Esophagus (tissue), 2 donors: ENCODE measurements around the gene PDIA6. TPM values are rescaled to one million over a fixed set of nuclear protein-coding genes. Genes with fewer than 3 reads are reported as not detected.

Experiments
- H3K27ac ChIP-seq, 2 donors: one replicate each; pipeline ENCODE4 v1.5.1; 2013; ENCODE audit warnings: low read depth in 2 of 2, mild to moderate bottlenecking in 2 of 2, inconsistent platforms in 1 of 2, low read length in 1 of 2, moderate library complexity in 1 of 2
- H3K27me3 ChIP-seq, 2 donors: one replicate each; pipeline ENCODE4 v1.6.1; 2013; ENCODE audit warnings: low read length in 2 of 2, control low read depth in 1 of 2, mild to moderate bottlenecking in 1 of 2; ENCODE audit not compliant: insufficient read depth in 2 of 2, control insufficient read depth in 1 of 2
- H3K36me3 ChIP-seq, 2 donors: one replicate each; pipeline ENCODE4 v1.6.1; 2013; ENCODE audit warnings: low read length in 1 of 2; ENCODE audit not compliant: control insufficient read depth in 2 of 2, insufficient read depth in 2 of 2
- H3K4me1 ChIP-seq, 2 donors: one replicate each; pipeline ENCODE4 v1.6.1; 2013; ENCODE audit warnings: low read length in 1 of 2; ENCODE audit not compliant: control insufficient read depth in 2 of 2, insufficient read depth in 2 of 2
- H3K4me3 ChIP-seq, 2 donors: one replicate each; pipeline ENCODE4 v1.5.1; 2013; ENCODE audit warnings: low read length in 2 of 2, mild to moderate bottlenecking in 2 of 2, low read depth in 1 of 2, moderate library complexity in 1 of 2
- H3K9me3 ChIP-seq, 2 donors: one replicate each; pipeline ENCODE4 v1.6.1; 2013; ENCODE audit warnings: mild to moderate bottlenecking in 2 of 2, low read depth in 1 of 2, low read length in 1 of 2, moderate library complexity in 1 of 2; ENCODE audit not compliant: control insufficient read depth in 2 of 2, insufficient read depth in 1 of 2
- WGBS, 2 donors: extraction: QIAGEN DNeasy Blood & Tissue Kit; methylation state at CpG; one replicate each; pipeline ENCODE4 v1.1.7; 2013; 5-methylcytosine and 5-hydroxymethylcytosine counted together
- polyA plus RNA-seq, 2 donors: library from polyadenylated mRNA; stranded (reverse); fragments of 200-250 nt; gene quantifications; one replicate each; pipeline ENCODE4 v1.2.3, GENCODE V29; 2013
- donor health status: healthy with polysubstance abuse.
- donor health status: Bipolar disorder and iron deficiency.

The PDIA6 gene
- polyA plus RNA-seq, 2 donors, result 40.1 to 98.1 TPM

DNA sequence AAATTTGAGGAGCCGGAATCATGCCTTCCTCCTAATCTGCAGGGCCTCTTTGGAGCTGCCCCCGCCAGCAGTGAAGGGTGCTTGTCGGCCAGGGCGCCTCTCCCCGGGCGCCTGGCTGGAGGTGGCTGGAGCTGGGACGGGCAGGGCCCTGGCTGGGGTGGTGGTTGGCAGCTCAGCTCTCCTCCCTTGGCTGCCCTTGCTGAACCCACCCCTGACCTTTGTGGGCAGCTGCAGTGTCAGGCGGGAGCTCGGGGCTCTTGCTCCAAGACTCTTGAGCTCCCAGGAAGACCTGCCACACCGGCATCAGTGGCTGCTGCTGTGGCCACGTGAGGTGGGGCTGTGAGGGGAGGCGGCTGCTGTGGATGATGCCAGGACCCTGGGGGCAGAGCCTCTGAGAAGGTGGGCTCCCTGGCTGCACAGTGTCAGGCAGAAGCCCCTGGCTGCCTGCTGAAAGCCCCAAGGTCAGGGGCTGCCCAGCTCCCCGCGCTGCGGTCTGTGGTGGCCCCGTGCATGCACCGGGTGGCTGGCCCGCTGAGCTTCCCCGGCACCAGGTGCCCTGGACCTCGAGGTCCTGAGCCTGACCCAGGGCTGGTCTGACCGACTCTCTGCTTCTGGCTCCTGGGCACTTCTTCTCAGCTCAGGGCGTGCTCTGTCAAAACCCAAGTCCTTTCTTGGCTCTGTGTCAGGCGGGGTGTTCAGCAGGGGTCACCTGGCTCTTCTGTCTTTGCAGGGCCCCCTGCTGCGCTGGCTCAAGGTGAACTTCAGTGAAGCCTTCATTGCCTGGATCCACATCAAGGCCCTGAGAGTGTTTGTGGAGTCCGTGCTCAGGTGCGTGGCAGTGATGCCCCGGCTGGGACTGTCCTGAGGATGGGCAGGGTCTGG, 34.5 kb downstream of the PDIA6 start:
- Histone ChIP-seq H3K27me3 (no peaks in the 10 kb centered on the region), H3K36me3 (peaks cover 7 to 29% of the 10 kb centered on the region in 2 donors), H3K4me3 (no peak overlapping the region), H3K9me3 (no peaks in the 10 kb centered on the region), H3K27ac (no peak overlapping the region), H3K4me1 (peaks cover 0 to 14% of the 10 kb centered on the region in 2 donors)
- WGBS, 2 donors, result 85 to 86% methylated on average over 27 of the region's 27 CpGs

DNA sequence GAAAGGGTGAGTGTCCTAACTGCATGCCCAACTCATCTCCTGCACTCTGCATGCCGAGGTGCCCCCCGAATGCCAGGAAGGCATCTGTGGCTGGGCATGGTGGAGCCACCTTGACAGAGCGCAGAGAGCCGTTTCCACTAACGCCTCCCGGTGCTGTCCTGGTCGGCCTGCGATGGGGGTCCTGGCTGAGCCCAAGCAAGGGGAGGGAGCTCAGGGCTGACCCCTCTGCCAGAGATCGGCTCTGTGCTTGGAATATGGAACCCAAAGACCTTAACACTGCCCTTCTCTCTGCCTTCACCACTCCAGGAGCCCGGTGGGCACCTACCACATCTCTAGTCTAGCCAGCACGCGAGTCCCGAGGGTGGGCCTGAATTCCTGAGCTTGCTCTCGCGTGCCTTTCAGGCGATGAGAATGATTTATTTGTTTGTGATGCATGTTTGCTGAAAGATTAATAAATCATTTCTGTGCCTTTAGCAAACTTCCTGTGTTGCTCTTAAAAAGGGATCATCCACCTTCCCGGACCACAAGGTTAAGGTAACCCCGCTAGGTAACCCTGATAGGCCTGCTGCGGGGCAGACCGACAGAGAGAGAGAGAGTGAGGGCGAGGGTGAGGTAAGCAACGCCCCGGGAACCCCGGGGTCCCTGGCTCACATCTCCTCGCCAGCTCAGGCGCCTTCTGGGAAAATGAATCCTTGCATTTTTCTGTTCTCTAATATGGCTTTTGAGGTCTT, 35.3 kb downstream of the PDIA6 start:
- Histone ChIP-seq H3K4me1 (peaks cover 0 to 14% of the 10 kb centered on the region in 2 donors), H3K36me3 (peaks cover 7 to 25% of the 10 kb centered on the region in 2 donors), H3K4me3 (no peak overlapping the region), H3K9me3 (no peaks in the 10 kb centered on the region), H3K27me3 (no peaks in the 10 kb centered on the region), H3K27ac (no peak overlapping the region)
- WGBS, 2 donors, result 74 to 78% methylated on average over 26 of the region's 26 CpGs

DNA sequence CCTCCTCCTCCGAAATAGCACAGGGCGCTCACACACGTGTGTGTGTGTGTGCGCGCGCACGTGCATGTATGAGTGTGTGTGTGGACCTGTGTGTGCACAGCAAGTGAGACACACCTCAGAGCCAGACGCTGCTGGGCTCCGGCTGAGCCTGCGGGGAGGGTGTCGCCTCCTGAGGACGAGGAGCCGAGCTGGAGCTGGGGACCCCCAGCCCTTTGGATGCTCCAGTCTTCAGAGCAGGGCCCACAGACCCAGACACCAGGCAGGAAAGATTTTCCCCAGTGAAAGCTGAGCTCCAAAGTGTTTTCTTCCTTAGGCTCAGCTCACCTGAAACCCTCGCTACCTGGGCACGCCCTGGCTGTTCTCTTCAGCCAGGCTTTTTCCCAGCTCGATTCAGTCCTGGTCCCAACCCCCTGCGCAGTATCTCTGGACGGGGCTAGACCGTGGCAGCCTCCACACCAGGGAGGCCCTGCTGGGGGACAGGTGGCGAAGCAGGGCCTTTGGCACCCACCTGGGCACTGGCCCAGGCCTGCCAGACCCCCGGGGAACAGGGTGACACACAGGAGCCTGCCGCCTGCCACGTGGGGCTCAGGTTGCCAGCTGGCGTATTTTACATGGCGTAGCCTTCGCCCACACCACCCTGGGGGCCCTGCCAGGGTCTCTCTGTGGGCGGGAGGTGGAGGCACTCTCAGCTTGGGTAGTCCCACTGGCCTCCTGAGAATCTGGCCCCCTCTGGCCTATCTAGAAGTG, 36.2 kb downstream of the PDIA6 start:
- Histone ChIP-seq H3K4me1 (peaks cover 0 to 14% of the 10 kb centered on the region in 2 donors), H3K36me3 (peaks cover 7 to 19% of the 10 kb centered on the region in 2 donors), H3K9me3 (no peaks in the 10 kb centered on the region), H3K27me3 (no peaks in the 10 kb centered on the region), H3K4me3 (no peak overlapping the region), H3K27ac (no peak overlapping the region)
- WGBS, 2 donors, result 62 to 76% methylated on average over 27 of the region's 27 CpGs

DNA sequence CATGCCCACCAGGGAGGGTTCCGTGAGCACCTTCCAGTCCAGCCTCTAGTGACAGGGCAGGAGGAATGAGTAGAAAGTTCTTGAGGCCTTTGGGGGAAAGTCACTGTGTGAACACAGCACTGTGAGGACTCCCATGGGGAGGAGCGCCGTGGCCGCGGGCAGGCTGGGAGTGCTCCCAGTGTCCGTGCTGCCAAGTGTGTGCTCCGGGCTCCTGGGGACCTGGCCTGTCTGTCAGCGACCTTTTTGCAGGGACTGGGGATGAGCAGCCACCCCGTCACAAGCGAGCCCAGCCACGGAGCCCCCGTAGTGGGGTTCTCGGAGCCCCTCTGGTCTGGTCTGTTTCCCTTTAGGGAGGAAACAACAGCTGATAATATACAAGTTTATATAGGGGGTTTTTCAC, 36.8 kb downstream of the PDIA6 start:
- no peaks in the 10 kb centered on the region for H3K27me3 ChIP-seq
- H3K9me3 ChIP-seq, result no peaks in the 10 kb centered on the region
- 89% methylated on average over 13 of the region's 13 CpGs for WGBS, 2 donors
- H3K4me3 ChIP-seq, result no peak overlapping the region
- no peak overlapping the region for H3K27ac ChIP-seq
- peaks cover 0 to 14% of the 10 kb centered on the region in 2 donors for H3K4me1 ChIP-seq
- peaks cover 7 to 15% of the 10 kb centered on the region in 2 donors for H3K36me3 ChIP-seq

DNA sequence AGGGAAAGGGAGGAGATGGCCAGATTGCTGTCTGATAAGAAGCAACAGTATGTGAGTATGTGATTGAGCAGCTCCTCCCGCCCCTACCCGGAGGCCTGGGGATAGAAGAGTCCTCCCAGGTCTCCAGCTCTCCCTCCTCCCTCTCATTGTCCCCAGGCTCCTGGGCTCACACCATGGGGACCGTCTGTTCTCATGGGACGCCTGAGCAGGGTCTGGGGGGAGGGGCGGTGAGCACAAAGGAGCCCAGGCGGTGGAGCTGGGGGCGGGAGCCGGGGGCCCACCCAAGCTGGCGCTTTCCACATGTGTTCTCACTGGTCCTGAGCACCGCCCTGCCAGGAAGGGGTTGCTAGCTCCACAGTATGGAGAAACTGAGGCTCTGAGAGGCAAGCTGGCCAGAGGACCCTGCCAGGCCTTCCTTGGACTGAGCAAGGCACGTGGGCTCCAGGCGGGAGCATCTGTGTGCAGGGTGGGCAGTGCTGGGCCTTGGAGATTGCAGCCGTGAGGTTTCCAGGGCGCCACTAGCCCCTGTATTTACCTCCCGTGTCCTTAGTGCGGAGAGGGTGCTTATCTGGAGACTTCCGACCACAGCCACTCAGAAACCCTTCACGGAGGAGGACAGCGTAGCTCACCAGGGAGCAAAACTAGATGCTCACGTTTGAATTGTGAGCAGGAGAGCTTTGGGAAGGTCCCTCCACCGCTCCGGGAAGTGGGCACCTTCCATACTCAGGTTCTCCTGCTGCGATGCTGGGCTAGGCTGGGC, 37.4 kb downstream of the PDIA6 start:
- Histone ChIP-seq H3K27me3 (no peaks in the 10 kb centered on the region), H3K4me3 (no peak overlapping the region), H3K27ac (no peak overlapping the region), H3K9me3 (no peaks in the 10 kb centered on the region), H3K4me1 (peaks cover 0 to 14% of the 10 kb centered on the region in 2 donors), H3K36me3 (peaks cover 5 to 12% of the 10 kb centered on the region in 2 donors)
- WGBS, 2 donors, result 78 to 82% methylated on average over 23 of the region's 23 CpGs

DNA sequence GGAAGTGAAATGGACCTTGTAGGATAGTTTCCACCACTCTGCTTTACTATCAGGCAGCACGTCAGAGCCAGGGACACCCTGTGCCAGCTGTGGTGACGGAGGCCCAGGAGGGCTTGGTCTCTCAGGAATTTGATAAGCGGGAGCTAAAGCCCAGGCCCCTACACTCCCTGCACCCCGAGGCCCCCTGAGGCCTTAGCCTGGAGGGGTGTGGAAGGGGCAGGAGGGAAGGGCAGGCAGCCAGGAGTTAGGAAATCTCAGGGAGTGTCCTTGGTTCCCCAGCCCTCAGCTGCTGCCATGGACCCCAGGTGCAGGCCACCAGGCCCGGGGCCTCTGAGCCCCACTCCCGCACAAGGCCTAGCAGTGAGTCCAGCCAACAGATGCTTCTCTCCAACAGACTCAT, 38.2 kb downstream of the PDIA6 start:
- H3K4me1 ChIP-seq, result peaks cover 0 to 14% of the 10 kb centered on the region in 2 donors
- WGBS, 2 donors, result 34 to 42% methylated on average over 6 of the region's 6 CpGs
- H3K4me3 ChIP-seq, result no peak overlapping the region
- H3K27ac ChIP-seq, result no peak overlapping the region
- no peaks in the 10 kb centered on the region for H3K9me3 ChIP-seq
- H3K27me3 ChIP-seq, result no peaks in the 10 kb centered on the region
- peaks cover 0 to 8% of the 10 kb centered on the region in 2 donors for H3K36me3 ChIP-seq

DNA sequence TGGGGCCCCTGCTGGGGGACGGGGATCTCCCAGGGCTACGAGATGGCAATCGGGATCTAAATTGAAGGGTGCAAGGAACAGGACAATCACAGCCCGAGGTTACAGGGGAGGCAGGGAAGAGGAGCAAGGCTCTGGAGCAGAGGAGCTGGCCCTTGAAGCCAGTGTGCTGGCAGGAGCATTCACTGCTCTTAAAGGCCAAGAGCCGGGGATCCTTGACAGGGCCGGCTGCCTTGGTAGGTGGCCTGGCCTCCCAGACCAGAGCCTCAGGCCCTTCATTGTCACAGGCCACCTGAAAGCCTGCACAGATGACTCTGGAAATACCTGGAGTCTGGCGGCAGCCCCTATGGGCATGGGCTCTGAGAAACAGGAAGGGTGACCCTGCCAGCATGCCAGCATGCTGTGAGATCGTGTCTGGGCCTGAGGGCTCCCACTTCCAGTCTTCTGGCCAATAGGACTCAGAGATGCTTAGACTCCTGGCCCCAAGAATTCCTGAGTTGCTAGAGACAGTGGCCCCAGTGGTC, 38.7 kb downstream of the PDIA6 start:
- peaks cover 0 to 14% of the 10 kb centered on the region in 2 donors for H3K4me1 ChIP-seq
- peaks cover 0 to 8% of the 10 kb centered on the region in 2 donors for H3K36me3 ChIP-seq
- H3K27ac ChIP-seq, result no peak overlapping the region
- H3K9me3 ChIP-seq, result no peaks in the 10 kb centered on the region
- 52 to 59% methylated on average over 8 of the region's 8 CpGs for WGBS, 2 donors
- no peaks in the 10 kb centered on the region for H3K27me3 ChIP-seq
- no peak overlapping the region for H3K4me3 ChIP-seq

DNA sequence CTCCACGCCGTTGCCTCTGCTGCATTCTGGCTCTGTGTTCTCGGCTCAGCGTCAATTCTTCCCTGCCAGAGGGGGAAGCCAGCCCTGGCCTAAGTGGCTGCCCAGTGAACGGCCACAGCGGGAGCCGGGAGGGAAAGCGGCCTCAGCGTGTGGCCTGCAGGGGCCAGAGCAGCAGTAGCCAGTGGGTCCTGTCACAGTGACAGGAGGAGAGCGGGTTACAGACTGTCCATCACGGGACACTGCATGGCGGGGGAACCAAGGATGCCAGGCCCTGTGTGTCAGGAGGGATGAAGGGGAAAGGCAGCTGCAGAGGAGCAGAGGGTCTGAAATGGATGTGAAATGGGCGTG, 39.7 kb downstream of the PDIA6 start:
- no peaks in the 10 kb centered on the region for H3K9me3 ChIP-seq
- H3K27ac ChIP-seq, result no peak overlapping the region
- 84 to 87% methylated on average over 13 of the region's 13 CpGs for WGBS, 2 donors
- no peaks in the 10 kb centered on the region for H3K27me3 ChIP-seq
- H3K36me3 ChIP-seq, result no peaks in the 10 kb centered on the region
- peaks cover 0 to 16% of the 10 kb centered on the region in 2 donors for H3K4me1 ChIP-seq
- no peak overlapping the region for H3K4me3 ChIP-seq
